Esophagus (tissue), 2 donors: ENCODE data around the gene TMCO4. TPM values are rescaled to one million over a fixed set of nuclear protein-coding genes. Genes with fewer than 3 reads are reported as not detected.
"Not testable (repeated sequence)": the region's sequence is repeated elsewhere in the genome, so short reads cannot be mapped to it uniquely, and the experiment has no call there.

Experiments
- H3K27ac ChIP-seq, 2 donors: one replicate each; pipeline ENCODE4 v1.5.1; 2013; ENCODE audit warnings: low read depth in 2 of 2, mild to moderate bottlenecking in 2 of 2, inconsistent platforms in 1 of 2, low read length in 1 of 2, moderate library complexity in 1 of 2
- H3K27me3 ChIP-seq, 2 donors: one replicate each; pipeline ENCODE4 v1.6.1; 2013; ENCODE audit warnings: low read length in 2 of 2, control low read depth in 1 of 2, mild to moderate bottlenecking in 1 of 2; ENCODE audit not compliant: insufficient read depth in 2 of 2, control insufficient read depth in 1 of 2
- H3K36me3 ChIP-seq, 2 donors: one replicate each; pipeline ENCODE4 v1.6.1; 2013; ENCODE audit warnings: low read length in 1 of 2; ENCODE audit not compliant: control insufficient read depth in 2 of 2, insufficient read depth in 2 of 2
- H3K4me1 ChIP-seq, 2 donors: one replicate each; pipeline ENCODE4 v1.6.1; 2013; ENCODE audit warnings: low read length in 1 of 2; ENCODE audit not compliant: control insufficient read depth in 2 of 2, insufficient read depth in 2 of 2
- H3K4me3 ChIP-seq, 2 donors: one replicate each; pipeline ENCODE4 v1.5.1; 2013; ENCODE audit warnings: low read length in 2 of 2, mild to moderate bottlenecking in 2 of 2, low read depth in 1 of 2, moderate library complexity in 1 of 2
- H3K9me3 ChIP-seq, 2 donors: one replicate each; pipeline ENCODE4 v1.6.1; 2013; ENCODE audit warnings: mild to moderate bottlenecking in 2 of 2, low read depth in 1 of 2, low read length in 1 of 2, moderate library complexity in 1 of 2; ENCODE audit not compliant: control insufficient read depth in 2 of 2, insufficient read depth in 1 of 2
- WGBS, 2 donors: extraction: QIAGEN DNeasy Blood & Tissue Kit; methylation state at CpG; one replicate each; pipeline ENCODE4 v1.1.7; 2013; 5-methylcytosine and 5-hydroxymethylcytosine counted together
- polyA plus RNA-seq, 2 donors: library from polyadenylated mRNA; stranded (reverse); fragments of 200-250 nt; gene quantifications; one replicate each; pipeline ENCODE4 v1.2.3, GENCODE V29; 2013
- donor health status: healthy with polysubstance abuse.
- donor health status: Bipolar disorder and iron deficiency.

TMCO4 gene
- polyA plus RNA-seq, 2 donors = 14.2 to 26.2 TPM

DNA sequence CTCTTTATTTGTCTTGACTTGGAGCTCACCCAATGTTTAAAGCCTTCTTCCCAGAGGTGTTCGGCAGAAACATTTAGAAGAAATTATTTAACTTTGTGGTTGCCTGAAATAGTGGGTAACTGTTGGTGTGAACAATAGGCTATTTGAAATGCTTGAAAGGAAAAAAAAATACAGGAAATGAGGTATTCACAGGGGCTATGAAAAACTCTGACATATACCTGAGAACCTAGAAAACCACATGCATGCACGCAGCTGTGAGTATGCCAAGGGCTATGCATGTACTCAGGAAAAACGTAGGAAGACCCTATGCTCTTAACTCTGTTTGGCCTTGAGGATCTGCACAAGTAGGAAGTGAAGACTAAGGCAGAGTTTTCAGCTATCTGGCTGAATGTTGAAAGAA lies 31.7 kb upstream of the TMCO4 start:
- no peak overlapping the region for H3K27ac ChIP-seq
- no peaks in the 10 kb centered on the region for H3K4me1 ChIP-seq
- no peaks in the 10 kb centered on the region for H3K9me3 ChIP-seq
- WGBS, 2 donors = 68 to 76% methylated on average over 3 of the region's 3 CpGs
- H3K4me3 ChIP-seq = no peak overlapping the region
- H3K36me3 ChIP-seq = no peaks in the 10 kb centered on the region
- no peaks in the 10 kb centered on the region for H3K27me3 ChIP-seq

DNA sequence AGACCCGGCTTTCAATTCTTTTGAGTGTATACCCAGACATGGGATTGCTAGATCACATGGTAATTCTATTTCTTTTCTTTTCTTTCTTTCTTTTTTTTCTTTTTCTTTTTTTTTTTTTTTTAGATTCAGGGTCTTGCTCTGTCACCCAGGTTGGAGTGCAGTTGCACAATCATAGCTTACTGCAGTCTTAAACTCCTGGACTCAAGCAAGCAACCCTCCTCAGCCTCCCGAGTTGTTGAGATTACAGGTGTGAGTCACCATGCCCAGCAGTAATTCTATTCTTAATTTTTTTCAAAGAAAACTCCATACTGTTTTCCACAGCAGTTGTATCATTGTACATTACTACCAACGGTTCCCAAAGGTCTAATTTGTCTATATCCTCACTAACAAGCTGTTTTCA lies 28.8 kb upstream of the TMCO4 start:
- no peaks in the 10 kb centered on the region for H3K36me3 ChIP-seq
- 68% methylated on average over 3 of the region's 3 CpGs for WGBS, 2 donors
- H3K27me3 ChIP-seq = no peaks in the 10 kb centered on the region
- H3K4me3 ChIP-seq = no peak overlapping the region
- no peaks in the 10 kb centered on the region for H3K9me3 ChIP-seq
- no peak overlapping the region for H3K27ac ChIP-seq
- no peaks in the 10 kb centered on the region for H3K4me1 ChIP-seq

DNA sequence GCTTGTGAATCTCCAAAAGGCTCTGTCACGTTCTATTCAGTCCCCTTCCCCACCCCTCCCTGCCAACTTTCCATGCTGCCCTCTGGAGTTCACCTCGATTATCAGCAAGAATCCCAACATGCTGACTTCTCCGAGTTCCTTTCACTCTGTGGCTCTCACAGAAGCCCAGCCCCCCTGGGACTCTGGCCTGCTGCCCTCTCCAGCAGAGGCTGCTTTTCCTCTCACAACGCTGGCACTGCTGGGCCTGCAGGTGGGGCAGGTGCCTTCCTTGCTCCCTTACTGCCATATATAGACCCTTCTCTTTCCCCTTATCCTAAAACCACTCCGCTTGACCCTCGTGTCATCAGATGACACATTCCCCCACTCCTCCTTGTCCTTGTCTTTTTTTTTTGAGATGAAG lies 25.6 kb upstream of the TMCO4 start:
- Histone ChIP-seq H3K9me3 (no peaks in the 10 kb centered on the region), H3K36me3 (no peaks in the 10 kb centered on the region), H3K27ac (no peak overlapping the region), H3K4me3 (no peak overlapping the region), H3K4me1 (no peaks in the 10 kb centered on the region), H3K27me3 (no peaks in the 10 kb centered on the region)
- WGBS, 2 donors = 36 to 41% methylated on average over 6 of the region's 6 CpGs

DNA sequence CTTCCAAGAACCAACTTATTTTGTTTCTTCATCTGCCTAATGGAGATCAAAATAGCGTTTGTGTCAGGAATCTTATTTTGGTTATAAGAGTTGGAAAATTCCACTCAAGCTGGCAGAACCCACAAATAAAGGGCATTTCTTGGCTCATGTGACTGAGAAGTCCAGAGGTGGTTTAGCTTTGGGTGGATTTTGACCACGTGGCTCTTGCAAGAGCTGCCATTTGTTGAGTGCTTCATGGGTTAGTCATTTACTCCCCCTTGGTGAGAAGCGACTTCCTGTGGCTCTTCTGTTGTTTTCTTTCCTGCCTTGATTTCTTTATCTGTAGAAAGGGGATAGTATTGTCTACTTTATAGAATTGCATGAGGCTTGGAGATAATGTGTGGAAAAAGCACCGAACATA lies 24.8 kb upstream of the TMCO4 start:
- H3K27me3 ChIP-seq = no peaks in the 10 kb centered on the region
- H3K36me3 ChIP-seq = no peaks in the 10 kb centered on the region
- no peak overlapping the region for H3K27ac ChIP-seq
- WGBS, 2 donors = 67 to 77% methylated on average over 4 of the region's 4 CpGs
- H3K4me1 ChIP-seq = no peaks in the 10 kb centered on the region
- H3K4me3 ChIP-seq = no peak overlapping the region
- no peaks in the 10 kb centered on the region for H3K9me3 ChIP-seq

DNA sequence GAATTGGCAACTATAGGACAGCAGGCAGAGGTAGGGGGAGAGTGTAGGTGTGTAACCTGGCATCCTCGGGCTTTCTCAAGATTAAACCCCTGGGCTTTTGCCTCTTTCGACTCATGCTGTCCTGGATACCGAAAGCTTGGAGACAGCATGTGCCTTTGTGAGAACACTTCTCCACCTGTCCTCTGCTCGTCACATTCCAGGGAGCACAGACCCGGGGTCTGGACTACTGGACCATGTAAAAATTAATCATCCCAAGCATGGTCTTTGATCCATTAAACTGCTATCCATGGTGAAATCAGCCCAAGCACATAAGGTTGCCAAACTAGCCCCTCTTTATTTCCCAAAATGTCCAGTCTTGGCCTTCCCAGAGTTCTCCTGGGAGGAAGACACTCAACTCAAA lies 24.3 kb upstream of the TMCO4 start:
- 87 to 90% methylated on average over 5 of the region's 5 CpGs for WGBS, 2 donors

DNA sequence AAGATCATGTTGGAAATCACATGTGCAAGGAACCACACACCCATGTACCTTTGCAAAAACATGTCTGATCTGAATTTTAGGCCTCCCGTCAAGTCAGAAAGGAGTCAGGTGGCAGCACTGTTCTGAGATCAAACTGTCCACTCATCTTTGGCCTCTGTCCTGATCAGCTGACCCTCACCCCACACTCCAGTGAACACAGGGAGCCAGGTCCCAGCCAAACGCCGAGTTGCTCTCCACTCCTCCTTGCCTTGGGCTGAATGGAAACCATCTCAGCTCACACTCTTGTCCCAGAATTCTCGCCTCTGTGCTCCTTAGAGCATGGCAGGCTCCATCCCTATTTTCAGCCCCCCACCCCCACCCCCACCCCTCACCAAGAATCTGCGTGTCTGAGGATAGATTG lies 20.0 kb upstream of the TMCO4 start:
- Histone ChIP-seq H3K27me3 (no peaks in the 10 kb centered on the region), H3K27ac (no peak overlapping the region), H3K4me3 (no peak overlapping the region), H3K9me3 (no peaks in the 10 kb centered on the region), H3K4me1 (peaks cover 0 to 3% of the 10 kb centered on the region in 2 donors), H3K36me3 (no peaks in the 10 kb centered on the region)
- WGBS, 2 donors = 68 to 76% methylated on average over 5 of the region's 5 CpGs

More for the DNA sequence above, 24.3 kb upstream of the TMCO4 start:
- Histone ChIP-seq H3K4me1 (no peaks in the 10 kb centered on the region), H3K9me3 (no peaks in the 10 kb centered on the region), H3K27ac (no peak overlapping the region), H3K4me3 (no peak overlapping the region), H3K27me3 (no peaks in the 10 kb centered on the region), H3K36me3 (no peaks in the 10 kb centered on the region)

DNA sequence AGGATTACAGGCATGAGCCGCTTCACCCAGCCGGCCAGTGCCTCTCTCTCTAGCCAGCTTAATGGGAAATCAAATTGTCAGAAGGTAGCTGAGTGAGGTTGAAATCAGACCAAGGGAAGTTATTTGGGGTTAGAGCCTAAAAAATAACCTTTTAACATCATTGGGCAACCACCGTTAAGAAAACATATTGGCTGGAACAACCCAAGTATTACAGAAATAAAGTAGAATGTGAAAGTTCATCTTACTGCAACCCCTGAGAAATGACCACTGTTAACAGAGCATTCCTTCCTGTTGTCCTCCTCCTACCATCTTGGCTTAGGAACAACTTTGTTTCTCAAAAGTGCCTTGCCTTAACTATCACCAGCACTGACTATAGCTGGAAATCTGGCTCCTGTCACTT lies 18.6 kb upstream of the TMCO4 start:
- peaks cover 0 to 3% of the 10 kb centered on the region in 2 donors for H3K4me1 ChIP-seq
- 88 to 93% methylated on average over 3 of the region's 3 CpGs for WGBS, 2 donors
- no peak overlapping the region for H3K4me3 ChIP-seq
- peaks cover 0 to 2% of the 10 kb centered on the region in 2 donors for H3K9me3 ChIP-seq
- no peaks in the 10 kb centered on the region for H3K36me3 ChIP-seq
- H3K27me3 ChIP-seq = no peaks in the 10 kb centered on the region
- H3K27ac ChIP-seq = no peak overlapping the region

DNA sequence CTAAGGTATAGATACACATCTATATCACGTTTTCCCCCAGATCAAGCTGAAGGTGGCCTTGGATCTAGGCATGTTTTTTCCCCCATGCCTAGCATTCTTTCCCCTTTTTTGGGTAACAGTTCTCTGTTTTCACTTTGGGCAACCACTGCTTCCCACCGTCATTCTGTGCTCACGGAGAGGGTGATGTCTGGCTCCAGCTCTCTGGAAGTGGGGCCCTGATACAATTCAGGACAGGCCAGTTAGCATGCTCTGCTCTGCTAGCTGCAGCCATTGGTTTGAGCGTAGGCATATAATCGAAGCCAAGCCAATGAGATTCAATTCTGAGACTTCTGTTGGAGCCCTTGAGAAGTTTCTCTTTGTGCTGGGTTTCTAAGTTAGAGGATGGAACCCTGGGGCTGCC lies 17.4 kb upstream of the TMCO4 start:
- WGBS, 2 donors = 82% methylated on average over 5 of the region's 5 CpGs
- H3K9me3 ChIP-seq = peaks cover 0 to 2% of the 10 kb centered on the region in 2 donors
- H3K27ac ChIP-seq = no peak overlapping the region
- H3K4me3 ChIP-seq = no peak overlapping the region
- no peaks in the 10 kb centered on the region for H3K27me3 ChIP-seq
- peaks cover 0 to 3% of the 10 kb centered on the region in 2 donors for H3K4me1 ChIP-seq
- H3K36me3 ChIP-seq = no peaks in the 10 kb centered on the region

DNA sequence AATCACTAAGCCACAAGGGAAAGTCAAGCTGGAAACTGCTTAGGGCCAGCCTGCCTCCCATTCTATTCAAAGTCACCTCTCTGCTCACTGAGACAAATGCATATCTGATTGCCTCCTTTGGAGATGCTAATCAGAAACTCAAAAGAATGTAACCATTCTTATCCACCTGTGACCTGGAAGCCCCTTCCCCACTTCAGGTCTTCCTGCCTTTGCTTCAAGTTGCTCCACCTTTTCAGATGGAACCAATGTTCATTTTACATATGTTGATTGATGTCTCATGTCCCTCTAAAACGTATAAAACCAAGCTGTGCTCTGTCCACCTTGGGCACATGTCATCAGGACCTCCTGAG lies 17.0 kb upstream of the TMCO4 start:
- H3K4me3 ChIP-seq, H3K9me3 ChIP-seq, H3K36me3 ChIP-seq, H3K4me1 ChIP-seq, H3K27ac ChIP-seq, H3K27me3 ChIP-seq: not testable (repeated sequence)
- 57 to 59% methylated on average over 1 of the region's 1 CpG for WGBS, 2 donors

DNA sequence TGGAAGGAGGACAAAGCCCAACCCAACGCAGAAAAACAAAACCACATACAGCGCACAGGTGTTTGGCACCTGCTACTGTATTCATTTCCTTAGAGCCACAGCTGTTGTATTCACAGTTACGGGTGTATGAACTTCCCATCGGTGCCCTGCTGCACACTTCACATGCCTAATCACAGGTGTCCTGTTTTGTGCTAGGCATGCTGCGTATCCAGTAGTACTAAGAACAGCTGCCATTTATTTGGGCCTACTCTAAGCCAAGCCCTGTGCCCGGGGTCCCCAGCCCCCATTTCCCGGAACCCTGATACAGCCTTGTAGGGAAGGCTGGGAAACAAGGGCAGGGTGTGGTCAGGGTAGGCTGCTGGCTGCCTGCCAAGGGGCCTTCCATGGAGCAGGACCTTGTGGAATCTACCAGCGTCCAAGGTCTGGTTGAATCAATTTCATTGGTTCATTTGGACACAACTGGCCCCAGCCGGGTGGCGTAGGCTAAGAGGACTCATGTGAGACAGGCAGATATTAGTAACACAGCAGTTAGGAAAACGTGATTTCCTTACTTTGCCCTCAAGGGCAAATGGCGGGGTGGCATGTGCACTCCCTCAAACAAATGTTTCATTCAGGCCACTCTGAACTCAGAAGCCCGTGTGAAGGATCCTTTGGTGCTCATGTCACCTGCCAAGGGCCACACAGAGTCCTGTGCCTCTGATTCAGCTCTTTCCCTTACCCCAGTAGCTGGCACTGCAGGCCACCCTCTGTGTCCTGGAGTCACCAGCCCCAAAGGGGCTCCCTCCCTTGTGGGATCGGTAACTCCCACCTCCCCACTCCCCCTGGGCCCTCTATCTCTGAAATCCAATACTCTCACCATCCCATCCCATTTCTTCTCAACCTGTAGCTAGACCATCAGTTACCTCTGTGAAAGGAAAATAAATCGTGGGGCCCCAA lies 16.4 kb upstream of the TMCO4 start:
- H3K9me3 ChIP-seq = peaks cover 0 to 2% of the 10 kb centered on the region in 2 donors
- H3K36me3 ChIP-seq = no peaks in the 10 kb centered on the region
- H3K27me3 ChIP-seq = no peaks in the 10 kb centered on the region
- no peak overlapping the region for H3K4me3 ChIP-seq
- 48 to 63% methylated on average over 15 of the region's 15 CpGs for WGBS, 2 donors
- no peak overlapping the region for H3K27ac ChIP-seq
- H3K4me1 ChIP-seq = peaks cover 0 to 3% of the 10 kb centered on the region in 2 donors
